Keratinocyte (primary cell): ENCODE data around the gene TARS3.

ENCODE experiments used
- CTCF ChIP-seq, 3 experiments: IDR thresholded peaks in 1 of 3; conservative IDR thresholded peaks in 1 of 3; optimal IDR thresholded peaks in 1 of 3; 2 replicates in 2 of 3; 3 replicates in 1 of 3; pipeline versions ENCODE3 to v1.5.1; 2011; ENCODE audit warnings: low read length in 3 of 3, mild to moderate bottlenecking in 3 of 3, moderate library complexity in 2 of 3, control low read depth in 1 of 3, inconsistent platforms in 1 of 3; ENCODE audit not compliant: insufficient read depth in 2 of 3; ENCODE audit errors: extremely low read depth in 1 of 3
- EZH2 ChIP-seq: IDR thresholded peaks from one replicate; pipeline ENCODE4 v1.6.1; 2012; ENCODE audit warnings: inconsistent platforms, mild to moderate bottlenecking, low read length, moderate library complexity

- TF ChIP-seq CTCF (optimal IDR thresholded peaks at IDR 0.05 in 1 of 3, IDR thresholded peaks at IDR 0.05 in 1 of 3, conservative IDR thresholded peaks at IDR 0.05 in 1 of 3; ENCODE audit: extremely low read depth in 1 of 3, insufficient read depth in 2 of 3, low read length in 3 of 3) (no peak), EZH2 (no peak)
These were observed 54.5 kb downstream of the TARS3 start for GRCh38 chr15:101669744-101670143.
